ENCODE data around the gene BRMS1. TPM values are rescaled to one million over a fixed set of nuclear protein-coding genes. Genes with fewer than 3 reads are reported as not detected.

BRMS1 gene
- total RNA-seq, 1 experiment from 2014 or later: 93.5 TPM

GRCh38 chr11:66293777-66294625 lies 50.9 kb downstream of the BRMS1 start:
- no peaks in the 10 kb centered on the region for H3K27me3 ChIP-seq (replicated peaks; ENCODE audit: insufficient read depth, low read depth, low read length, poor library complexity)
- no peak overlapping the region for H3K27ac ChIP-seq (ENCODE audit: low read depth, low read length, poor library complexity, severe bottlenecking)
- POLR2A ChIA-PET (ENCODE audit: low non-redundant PET): no interaction called here
- H3K4me3 ChIP-seq (ENCODE audit: low read depth, low read length, poor library complexity, severe bottlenecking): no peak overlapping the region
- no TSS peak for BruUV-seq (replicated peaks)
- intact Hi-C loops (cut with micrococcal nuclease; ENCODE audit: unreplicated experiment): no loop called here
- H3K36me3 ChIP-seq (ENCODE audit: insufficient read depth, low read length, poor library complexity, severe bottlenecking): no peaks in the 10 kb centered on the region
- CTCF ChIA-PET: interaction anchor here (0.6 kb wide), 1 partner anchor 10 kb away, joined by 7 read pairs; no protein-coding TSS in a partner anchor
- H3K4me1 ChIP-seq (ENCODE audit: insufficient read depth, low read length, poor library complexity, severe bottlenecking): peaks cover 12% of the 10 kb centered on the region
- no peaks in the 10 kb centered on the region for H3K9me3 ChIP-seq (ENCODE audit: low read depth, low read length, poor library complexity, severe bottlenecking)
- TF ChIP-seq EZH2 (IDR thresholded peaks at IDR 0.05; ENCODE audit: borderline replicate concordance, low read depth, low read length, poor library complexity, severe bottlenecking): no peak
- no peak for DNase-seq (ENCODE audit: low spot score)

GRCh38 chr11:66293352-66293751 lies 51.6 kb downstream of the BRMS1 start:
- TF ChIP-seq EZH2 (IDR thresholded peaks at IDR 0.05; ENCODE audit: borderline replicate concordance, low read depth, low read length, poor library complexity, severe bottlenecking) (no peak), CTCF (conservative IDR thresholded peaks at IDR 0.05; ENCODE audit: low read depth, low read length) (no peak)
- Histone ChIP-seq H3K27me3 (replicated peaks; ENCODE audit: insufficient read depth, low read depth, low read length, poor library complexity) (no peaks in the 10 kb centered on the region), H3K27ac (ENCODE audit: low read depth, low read length, poor library complexity, severe bottlenecking) (no peak overlapping the region), H3K36me3 (ENCODE audit: insufficient read depth, low read length, poor library complexity, severe bottlenecking) (no peaks in the 10 kb centered on the region), H3K4me3 (ENCODE audit: low read depth, low read length, poor library complexity, severe bottlenecking) (no peak overlapping the region), H3K4me1 (ENCODE audit: insufficient read depth, low read length, poor library complexity, severe bottlenecking) (peaks cover 12% of the 10 kb centered on the region), H3K9me3 (ENCODE audit: low read depth, low read length, poor library complexity, severe bottlenecking) (no peaks in the 10 kb centered on the region)
- intact Hi-C loops (cut with micrococcal nuclease; ENCODE audit: unreplicated experiment): no loop called here
- CTCF ChIA-PET: no interaction called here
- POLR2A ChIA-PET (ENCODE audit: low non-redundant PET): no interaction called here
- BruUV-seq (replicated peaks): no TSS peak
- no peak for DNase-seq (ENCODE audit: low spot score)

- no peak overlapping the region for H3K27ac ChIP-seq (ENCODE audit: low read depth, low read length, poor library complexity, severe bottlenecking)
- BruUV-seq (replicated peaks): no TSS peak
These were observed 52.2 kb downstream of the BRMS1 start for GRCh38 chr11:66292543-66293332.

More at GRCh38 chr11:66292543-66293332, 52.2 kb downstream of the BRMS1 start:
- Histone ChIP-seq H3K4me3 (ENCODE audit: low read depth, low read length, poor library complexity, severe bottlenecking) (peak overlapping the region; percentile 57), H3K27me3 (replicated peaks; ENCODE audit: insufficient read depth, low read depth, low read length, poor library complexity) (no peaks in the 10 kb centered on the region), H3K4me1 (ENCODE audit: insufficient read depth, low read length, poor library complexity, severe bottlenecking) (peaks cover 15% of the 10 kb centered on the region), H3K36me3 (ENCODE audit: insufficient read depth, low read length, poor library complexity, severe bottlenecking) (no peaks in the 10 kb centered on the region), H3K9me3 (ENCODE audit: low read depth, low read length, poor library complexity, severe bottlenecking) (no peaks in the 10 kb centered on the region)
- intact Hi-C loops (cut with micrococcal nuclease; ENCODE audit: unreplicated experiment): no loop called here
- DNase-seq (ENCODE audit: low spot score): no peak
- TF ChIP-seq EZH2 (IDR thresholded peaks at IDR 0.05; ENCODE audit: borderline replicate concordance, low read depth, low read length, poor library complexity, severe bottlenecking) (no peak), CTCF (conservative IDR thresholded peaks at IDR 0.05; ENCODE audit: low read depth, low read length) (no peak)
- ChIA-PET CTCF (no interaction called here), POLR2A (ENCODE audit: low non-redundant PET) (no interaction called here)
